K562 treated with DMSO at 1 percent for 24 hours (cell line): Measurements from ENCODE around the gene REPS1. TPM values are rescaled to one million over a fixed set of nuclear protein-coding genes. Genes with fewer than 3 reads are reported as not detected.

Experiments
- total RNA-seq: library from RNA; unstranded; fragments of 300-600 nt; gene quantifications from 2 replicates; pipeline ENCODE4 v1.2.3, GENCODE V29; 2022; ENCODE audit warnings: low read depth; ENCODE audit not compliant: insufficient read depth

REPS1 gene
- 31.3 and 33.3 TPM in 2 replicates for total RNA-seq

GRCh38 chr6:138987643-138988468 lies at the start of gene REPS1:
Gene REPS1 (minus strand): TSS chr6:138988253. CDS start chr6:138987682, 571 bp downstream.

GRCh38 chr6:139028658-139029469 lies 40.8 kb upstream of the REPS1 start, which contains the start of gene ABRACL:
Gene ABRACL (plus strand): TSS chr6:139028745. CDS start chr6:139034161, 5,416 bp downstream.

Other genes with a start within 250 kb of the REPS1 start
- 20.7 and 25.9 TPM in 2 replicates for gene CCDC28A, start 214.5 kb downstream of the REPS1 start, total RNA-seq
- 0.06 TPM in 1 of 2 replicates, not detected in the other for gene ECT2L, start 192.2 kb downstream of the REPS1 start, total RNA-seq
- 1.5 TPM in 2 replicates for gene ABRACL, start 40.5 kb upstream of the REPS1 start, total RNA-seq
- 3.0 and 3.8 TPM in 2 replicates for gene HECA, start 146.8 kb upstream of the REPS1 start, total RNA-seq